Endothelial cell (in vitro differentiated cells): ENCODE results near the gene CP. TPM values are rescaled to one million over a fixed set of nuclear protein-coding genes. Genes with fewer than 3 reads are reported as not detected.

Source experiments
- DNase-seq: peaks from one replicate; pipeline ENCODE4 v3.0.0; 2021; ENCODE audit warnings: low spot score
- H3K27ac Mint-ChIP-seq: one replicate; pipeline ENCODE4 v1.8.0; 2021; ENCODE audit warnings: mixed read lengths, inconsistent platforms; ENCODE audit not compliant: unreplicated experiment
- H3K27me3 Mint-ChIP-seq: one replicate; pipeline ENCODE4 v1.8.0; 2021; ENCODE audit warnings: mild to moderate bottlenecking, moderate library complexity, mixed read lengths, inconsistent platforms; ENCODE audit not compliant: unreplicated experiment
- H3K36me3 Mint-ChIP-seq: one replicate; pipeline ENCODE4 v1.8.0; 2021; ENCODE audit warnings: mild to moderate bottlenecking, low read depth, mixed read lengths, inconsistent platforms; ENCODE audit not compliant: unreplicated experiment
- H3K4me1 Mint-ChIP-seq: one replicate; pipeline ENCODE4 v1.8.0; 2021; ENCODE audit warnings: mild to moderate bottlenecking, mixed read lengths, inconsistent platforms; ENCODE audit not compliant: unreplicated experiment
- H3K4me3 Mint-ChIP-seq: one replicate; pipeline ENCODE4 v1.8.0; 2021; ENCODE audit warnings: mild to moderate bottlenecking, mixed read lengths, inconsistent platforms; ENCODE audit not compliant: unreplicated experiment
- H3K9me3 Mint-ChIP-seq: one replicate; pipeline ENCODE4 v1.8.0; 2021; ENCODE audit warnings: mixed read lengths, inconsistent platforms; ENCODE audit not compliant: unreplicated experiment
- CTCF ChIP-seq: fragments of 200-600 bp; sonication (generic); IDR thresholded peaks from one replicate; pipeline ENCODE4 v1.5.0; 2021; ENCODE audit warnings: antibody characterized with exemption; ENCODE audit not compliant: unreplicated experiment
- total RNA-seq: library from RNA; stranded (reverse); fragmentation: NEBNext Ultra II Directional; extraction: Animal tissue kit (Norgen Biotek cat#: 25700); gene quantifications from one replicate; pipeline ENCODE4 v1.2.1, GENCODE V29; 2021; ENCODE audit not compliant: unreplicated experiment

Gene CP
- total RNA-seq, 1 donor from 2014 or later = 0.44 TPM

GRCh38 chr3:149162007-149162406 lies 59.6 kb downstream of the CP start:
- Mint-ChIP-seq H3K4me3 (no peak overlapping the region), H3K36me3 (peaks cover 4% of the 10 kb centered on the region), H3K27ac (no peak overlapping the region), H3K27me3 (peaks cover 2% of the 10 kb centered on the region), H3K4me1 (no peaks in the 10 kb centered on the region), H3K9me3 (no peaks in the 10 kb centered on the region)
- DNase-seq = no peak
- TF ChIP-seq CTCF = no peak

DNA sequence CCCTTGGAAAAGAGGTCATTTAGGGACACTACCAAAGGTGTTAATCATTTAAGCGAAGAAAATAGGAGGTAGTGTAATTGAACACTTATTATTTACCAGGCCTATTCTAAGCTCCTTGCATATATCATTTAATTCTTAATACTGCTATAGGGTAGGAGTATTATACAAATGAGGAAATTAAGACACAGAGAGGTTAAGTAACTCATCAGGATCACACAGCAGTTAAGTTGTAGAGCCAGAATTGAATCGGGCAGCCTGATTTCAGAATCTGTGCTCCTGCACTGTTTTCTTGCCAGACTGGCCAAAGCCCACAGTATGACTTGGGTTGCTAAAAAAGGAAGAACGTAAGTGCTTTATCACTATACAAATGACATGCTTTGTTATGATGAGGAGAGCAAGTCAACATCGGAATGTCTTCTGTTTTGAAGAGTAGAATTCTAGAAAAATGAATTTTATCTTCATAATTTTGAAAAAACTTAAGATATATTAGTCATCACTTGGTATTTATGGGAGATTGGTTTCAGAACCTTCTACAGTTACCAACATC lies 60.8 kb downstream of the CP start:
- H3K27me3 Mint-ChIP-seq = peaks cover 2% of the 10 kb centered on the region
- no peak overlapping the region for H3K27ac Mint-ChIP-seq
- TF ChIP-seq CTCF = no peak
- DNase-seq = no peak
- H3K4me1 Mint-ChIP-seq = no peaks in the 10 kb centered on the region
- no peaks in the 10 kb centered on the region for H3K9me3 Mint-ChIP-seq
- H3K36me3 Mint-ChIP-seq = peaks cover 8% of the 10 kb centered on the region
- no peak overlapping the region for H3K4me3 Mint-ChIP-seq

- Mint-ChIP-seq H3K27me3 (peaks cover 2% of the 10 kb centered on the region), H3K4me1 (peaks cover 23% of the 10 kb centered on the region), H3K27ac (no peak overlapping the region), H3K9me3 (no peaks in the 10 kb centered on the region), H3K4me3 (no peak overlapping the region), H3K36me3 (peaks cover 3% of the 10 kb centered on the region)
- DNase-seq = no peak
- TF ChIP-seq CTCF = no peak
These were observed 68.2 kb downstream of the CP start for GRCh38 chr3:149153402-149153801.

DNA sequence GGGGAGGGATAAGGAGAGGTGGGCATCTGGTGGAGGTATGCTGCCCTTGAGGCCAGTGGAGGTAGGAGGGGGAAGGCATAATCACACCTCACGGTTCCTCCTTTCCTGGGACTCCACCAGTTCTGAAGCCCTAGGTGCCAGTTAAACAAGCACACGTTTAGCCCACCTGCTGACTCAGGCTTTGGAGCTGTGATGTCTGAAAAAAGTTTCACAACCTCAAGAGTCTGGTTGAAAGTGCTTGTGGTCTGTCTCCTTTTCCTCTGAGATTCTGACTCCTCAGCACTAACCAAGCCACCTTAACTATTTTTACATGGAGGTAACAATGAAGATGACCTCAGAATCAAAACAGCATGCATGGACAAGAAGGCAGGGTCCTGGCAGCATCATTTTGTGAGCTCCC lies 69.2 kb downstream of the CP start:
- peaks cover 23% of the 10 kb centered on the region for H3K4me1 Mint-ChIP-seq
- H3K9me3 Mint-ChIP-seq = no peaks in the 10 kb centered on the region

GRCh38 chr3:149151843-149152242 lies 69.8 kb downstream of the CP start:
- peak; percentile 8 for DNase-seq
- no peak for TF ChIP-seq CTCF
- Mint-ChIP-seq H3K9me3 (no peaks in the 10 kb centered on the region), H3K27me3 (no peaks in the 10 kb centered on the region), H3K4me1 (peaks cover 23% of the 10 kb centered on the region), H3K27ac (peak overlapping the region; percentile 83), H3K36me3 (peaks cover 3% of the 10 kb centered on the region), H3K4me3 (no peak overlapping the region)

More for the DNA sequence above, 69.2 kb downstream of the CP start:
- H3K4me3 Mint-ChIP-seq = no peak overlapping the region
- H3K27me3 Mint-ChIP-seq = peaks cover 2% of the 10 kb centered on the region
- DNase-seq = no peak
- TF ChIP-seq CTCF = no peak
- H3K36me3 Mint-ChIP-seq = peaks cover 3% of the 10 kb centered on the region
- peak overlapping the region; percentile 77 for H3K27ac Mint-ChIP-seq
